ENCODE measurements around the gene SPTBN4. TPM values are rescaled to one million over a fixed set of nuclear protein-coding genes. Genes with fewer than 3 reads are reported as not detected.
"Not testable (repeated sequence)": the region's sequence is repeated elsewhere in the genome, so short reads cannot be mapped to it uniquely, and the experiment has no call there.

The SPTBN4 gene
- total RNA-seq, 1 donor, result under 0.01 TPM

- no peak overlapping the region for H3K4me3 ChIP-seq (ENCODE audit: low read length)
- H3K4me1 ChIP-seq (ENCODE audit: insufficient read depth, low read length), result no peaks in the 10 kb centered on the region
- H3K27me3 ChIP-seq (ENCODE audit: insufficient read depth, low read length), result peaks cover 14% of the 10 kb centered on the region
- H3K9me3 ChIP-seq (ENCODE audit: low read depth, low read length), result no peaks in the 10 kb centered on the region
These were observed 54.5 kb downstream of the SPTBN4 start for GRCh38 chr19:40521276-40521675.

GRCh38 chr19:40521900-40522299 is 55.1 kb downstream of the SPTBN4 start:
- not testable (repeated sequence) for H3K4me3 ChIP-seq (ENCODE audit: low read length)

GRCh38 chr19:40523322-40524047 is 56.7 kb downstream of the SPTBN4 start:
- H3K4me3 ChIP-seq (ENCODE audit: low read length), result no peak overlapping the region
- no peaks in the 10 kb centered on the region for H3K4me1 ChIP-seq (ENCODE audit: insufficient read depth, low read length)
- H3K9me3 ChIP-seq (ENCODE audit: low read depth, low read length), result no peaks in the 10 kb centered on the region
- peaks cover 14% of the 10 kb centered on the region for H3K27me3 ChIP-seq (ENCODE audit: insufficient read depth, low read length)

More at GRCh38 chr19:40521900-40522299, 55.1 kb downstream of the SPTBN4 start:
- peaks cover 14% of the 10 kb centered on the region for H3K27me3 ChIP-seq (ENCODE audit: insufficient read depth, low read length)
- not testable (repeated sequence) for H3K4me1 ChIP-seq (ENCODE audit: insufficient read depth, low read length); H3K9me3 ChIP-seq (ENCODE audit: low read depth, low read length)

GRCh38 chr19:40524133-40524549 is 57.3 kb downstream of the SPTBN4 start:
- H3K4me3 ChIP-seq (ENCODE audit: low read length), result no peak overlapping the region
- peaks cover 9% of the 10 kb centered on the region for H3K27me3 ChIP-seq (ENCODE audit: insufficient read depth, low read length)
- H3K9me3 ChIP-seq (ENCODE audit: low read depth, low read length), result no peaks in the 10 kb centered on the region
- H3K4me1 ChIP-seq (ENCODE audit: insufficient read depth, low read length), result peaks cover 4% of the 10 kb centered on the region

GRCh38 chr19:40524655-40525054 is 57.9 kb downstream of the SPTBN4 start:
- no peak overlapping the region for H3K4me3 ChIP-seq (ENCODE audit: low read length)
- H3K27me3 ChIP-seq (ENCODE audit: insufficient read depth, low read length), result peaks cover 11% of the 10 kb centered on the region
- peaks cover 9% of the 10 kb centered on the region for H3K4me1 ChIP-seq (ENCODE audit: insufficient read depth, low read length)
- H3K9me3 ChIP-seq (ENCODE audit: low read depth, low read length), result no peaks in the 10 kb centered on the region

- H3K4me3 ChIP-seq (ENCODE audit: low read length), result no peak overlapping the region
- H3K27me3 ChIP-seq (ENCODE audit: insufficient read depth, low read length), result peaks cover 12% of the 10 kb centered on the region
These were observed 58.6 kb downstream of the SPTBN4 start for GRCh38 chr19:40525234-40526051.

GRCh38 chr19:40528078-40528477 is 61.3 kb downstream of the SPTBN4 start:
- Histone ChIP-seq H3K4me3 (ENCODE audit: low read length) (no peak overlapping the region), H3K27me3 (ENCODE audit: insufficient read depth, low read length) (peaks cover 22% of the 10 kb centered on the region), H3K4me1 (ENCODE audit: insufficient read depth, low read length) (peaks cover 14% of the 10 kb centered on the region), H3K9me3 (ENCODE audit: low read depth, low read length) (no peaks in the 10 kb centered on the region)

More at GRCh38 chr19:40525234-40526051, 58.6 kb downstream of the SPTBN4 start:
- Histone ChIP-seq H3K9me3 (ENCODE audit: low read depth, low read length) (no peaks in the 10 kb centered on the region), H3K4me1 (ENCODE audit: insufficient read depth, low read length) (peaks cover 14% of the 10 kb centered on the region)

- H3K4me3 ChIP-seq (ENCODE audit: low read length), result no peak overlapping the region
- H3K4me1 ChIP-seq (ENCODE audit: insufficient read depth, low read length), result peaks cover 14% of the 10 kb centered on the region
- no peaks in the 10 kb centered on the region for H3K9me3 ChIP-seq (ENCODE audit: low read depth, low read length)
- H3K27me3 ChIP-seq (ENCODE audit: insufficient read depth, low read length), result peaks cover 22% of the 10 kb centered on the region
These were observed 61.8 kb downstream of the SPTBN4 start for GRCh38 chr19:40528533-40529092.

GRCh38 chr19:40529093-40529954 is 62.5 kb downstream of the SPTBN4 start:
- no peaks in the 10 kb centered on the region for H3K9me3 ChIP-seq (ENCODE audit: low read depth, low read length)
- H3K27me3 ChIP-seq (ENCODE audit: insufficient read depth, low read length), result peaks cover 22% of the 10 kb centered on the region
- peak overlapping the region; percentile 15 for H3K4me3 ChIP-seq (ENCODE audit: low read length)
- H3K4me1 ChIP-seq (ENCODE audit: insufficient read depth, low read length), result peaks cover 14% of the 10 kb centered on the region

- H3K4me3 ChIP-seq (ENCODE audit: low read length), result no peak overlapping the region
- H3K4me1 ChIP-seq (ENCODE audit: insufficient read depth, low read length), result peaks cover 14% of the 10 kb centered on the region
- H3K27me3 ChIP-seq (ENCODE audit: insufficient read depth, low read length), result peaks cover 22% of the 10 kb centered on the region
- H3K9me3 ChIP-seq (ENCODE audit: low read depth, low read length), result no peaks in the 10 kb centered on the region
These were observed 63.5 kb downstream of the SPTBN4 start for GRCh38 chr19:40530091-40530901.

GRCh38 chr19:40533508-40533907 is 66.7 kb downstream of the SPTBN4 start:
- no peak overlapping the region for H3K4me3 ChIP-seq (ENCODE audit: low read length)
- peaks cover 22% of the 10 kb centered on the region for H3K27me3 ChIP-seq (ENCODE audit: insufficient read depth, low read length)

GRCh38 chr19:40534148-40534547 is 67.3 kb downstream of the SPTBN4 start:
- H3K4me3 ChIP-seq (ENCODE audit: low read length), result no peak overlapping the region
- peaks cover 22% of the 10 kb centered on the region for H3K27me3 ChIP-seq (ENCODE audit: insufficient read depth, low read length)
- peaks cover 10% of the 10 kb centered on the region for H3K4me1 ChIP-seq (ENCODE audit: insufficient read depth, low read length)
- no peaks in the 10 kb centered on the region for H3K9me3 ChIP-seq (ENCODE audit: low read depth, low read length)

More at GRCh38 chr19:40533508-40533907, 66.7 kb downstream of the SPTBN4 start:
- Histone ChIP-seq H3K4me1 (ENCODE audit: insufficient read depth, low read length) (peaks cover 14% of the 10 kb centered on the region), H3K9me3 (ENCODE audit: low read depth, low read length) (no peaks in the 10 kb centered on the region)

- Histone ChIP-seq H3K27me3 (ENCODE audit: insufficient read depth, low read length) (no peaks in the 10 kb centered on the region), H3K4me1 (ENCODE audit: insufficient read depth, low read length) (no peaks in the 10 kb centered on the region), H3K4me3 (ENCODE audit: low read length) (no peak overlapping the region), H3K9me3 (ENCODE audit: low read depth, low read length) (no peaks in the 10 kb centered on the region)
These were observed 72.3 kb downstream of the SPTBN4 start for GRCh38 chr19:40539070-40539469.
